ENCODE measurements around the gene TNFRSF11A.

TNFRSF11A gene

GRCh38 chr18:62282188-62282629, 42.9 kb upstream of the TNFRSF11A start:
- peak; percentile 79 for DNase-seq (ENCODE audit: low read depth)
- H3K4me3 ChIP-seq (replicated peaks; ENCODE audit: low read depth, low read length), result no peak overlapping the region

GRCh38 chr18:62284637-62285036, 40.5 kb upstream of the TNFRSF11A start:
- no peak for DNase-seq (ENCODE audit: low read depth)
- TF ChIP-seq CTCF (IDR thresholded peaks at IDR 0.05; ENCODE audit: low read length, missing control alignments), result no peak
- no peak overlapping the region for H3K4me3 ChIP-seq (replicated peaks; ENCODE audit: low read depth, low read length)

More at GRCh38 chr18:62282188-62282629, 42.9 kb upstream of the TNFRSF11A start:
- TF ChIP-seq CTCF (IDR thresholded peaks at IDR 0.05; ENCODE audit: low read length, missing control alignments), result no peak

GRCh38 chr18:62285281-62285680, 39.8 kb upstream of the TNFRSF11A start:
- TF ChIP-seq CTCF (IDR thresholded peaks at IDR 0.05; ENCODE audit: low read length, missing control alignments), result no peak
- no peak overlapping the region for H3K4me3 ChIP-seq (replicated peaks; ENCODE audit: low read depth, low read length)
- no peak for DNase-seq (ENCODE audit: low read depth)

GRCh38 chr18:62287781-62288664, 37.1 kb upstream of the TNFRSF11A start:
- no peak overlapping the region for H3K4me3 ChIP-seq (replicated peaks; ENCODE audit: low read depth, low read length)
- no peak for DNase-seq (ENCODE audit: low read depth)
- TF ChIP-seq CTCF (IDR thresholded peaks at IDR 0.05; ENCODE audit: low read length, missing control alignments), result no peak

GRCh38 chr18:62288665-62289008, 36.5 kb upstream of the TNFRSF11A start:
- no peak overlapping the region for H3K4me3 ChIP-seq (replicated peaks; ENCODE audit: low read depth, low read length)
- no peak for TF ChIP-seq CTCF (IDR thresholded peaks at IDR 0.05; ENCODE audit: low read length, missing control alignments)

GRCh38 chr18:62289047-62289446, 36.1 kb upstream of the TNFRSF11A start:
- TF ChIP-seq CTCF (IDR thresholded peaks at IDR 0.05; ENCODE audit: low read length, missing control alignments), result no peak
- no peak overlapping the region for H3K4me3 ChIP-seq (replicated peaks; ENCODE audit: low read depth, low read length)
- no peak for DNase-seq (ENCODE audit: low read depth)

More at GRCh38 chr18:62288665-62289008, 36.5 kb upstream of the TNFRSF11A start:
- no peak for DNase-seq (ENCODE audit: low read depth)

GRCh38 chr18:62294073-62294472, 31.0 kb upstream of the TNFRSF11A start:
- no peak overlapping the region for H3K4me3 ChIP-seq (replicated peaks; ENCODE audit: low read depth, low read length)

More at GRCh38 chr18:62294073-62294472, 31.0 kb upstream of the TNFRSF11A start:
- DNase-seq (ENCODE audit: low read depth), result no peak
- TF ChIP-seq CTCF (IDR thresholded peaks at IDR 0.05; ENCODE audit: low read length, missing control alignments), result no peak

All from fibroblast of pulmonary artery (primary cell).